Left kidney (tissue), 2 donors: Measurements from ENCODE around the gene RFTN1. TPM values are rescaled to one million over a fixed set of nuclear protein-coding genes. Genes with fewer than 3 reads are reported as not detected.

Experiments
- DNase-seq: peaks from one replicate; pipeline ENCODE4 v3.0.0-alpha.2; 2013
- polyA plus RNA-seq: library from polyadenylated mRNA; unstranded; fragments of 120-200 nt; gene quantifications from one replicate; pipeline ENCODE4 v1.2.1, GENCODE V29; 2013; ENCODE audit not compliant: insufficient read length

Gene RFTN1
- polyA plus RNA-seq, 1 donor: 28.8 TPM

DNA sequence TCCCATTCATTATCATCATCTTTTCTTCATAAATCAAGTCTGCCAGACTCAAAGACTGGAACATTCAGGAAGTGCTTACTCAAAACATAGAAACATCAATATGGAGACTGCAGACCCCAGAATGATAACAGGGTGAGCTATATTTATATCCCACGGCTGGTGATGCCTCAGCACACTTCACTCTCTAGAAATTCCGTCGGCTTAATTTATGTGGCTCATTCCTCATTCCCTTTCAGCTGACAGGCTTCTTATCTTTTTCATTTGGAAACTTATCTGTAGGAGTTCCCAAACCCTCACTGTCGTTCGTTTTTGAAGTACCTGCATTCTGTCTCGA is 45.5 kb downstream of the RFTN1 start:
- DNase-seq: no peak

DNA sequence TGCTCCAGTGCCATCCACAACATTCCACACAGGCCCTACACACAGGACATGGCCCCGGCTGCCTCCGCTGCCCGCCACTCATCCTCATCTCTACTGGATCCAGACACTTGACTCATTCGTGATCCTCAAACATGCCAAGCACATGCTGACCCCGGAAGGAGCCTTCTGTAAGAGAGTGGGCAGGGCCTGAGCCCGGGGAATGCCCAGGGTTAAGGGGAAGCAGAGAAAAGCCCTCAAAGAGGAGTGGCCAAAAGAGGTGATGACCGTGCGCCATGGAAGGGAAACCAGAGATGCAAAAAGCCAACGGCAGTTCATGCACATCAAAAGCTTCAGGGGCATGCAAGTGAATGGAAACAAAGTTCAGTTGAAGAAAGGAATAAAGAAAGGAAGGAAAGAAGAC is 46.1 kb downstream of the RFTN1 start:
- no peak for DNase-seq

DNA sequence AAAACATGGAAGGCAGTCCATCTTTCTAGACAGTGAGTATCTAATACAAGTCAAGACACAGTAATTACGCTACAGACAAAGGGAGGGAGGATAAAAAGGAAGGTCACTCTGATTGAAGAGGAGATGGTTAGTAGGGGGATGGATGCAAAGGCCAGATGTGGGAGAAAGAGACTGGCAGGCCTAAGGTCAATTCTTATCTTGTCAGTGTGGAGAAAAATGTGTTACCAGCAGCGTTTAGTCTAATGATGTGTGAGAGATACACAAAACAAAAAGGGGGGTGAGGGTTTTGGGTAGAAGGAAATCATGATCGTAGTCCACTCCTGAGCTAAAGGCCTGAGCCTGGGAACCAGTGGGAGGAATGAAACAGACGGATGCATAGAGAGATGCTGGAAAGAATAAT is 46.7 kb downstream of the RFTN1 start:
- DNase-seq: no peak

DNA sequence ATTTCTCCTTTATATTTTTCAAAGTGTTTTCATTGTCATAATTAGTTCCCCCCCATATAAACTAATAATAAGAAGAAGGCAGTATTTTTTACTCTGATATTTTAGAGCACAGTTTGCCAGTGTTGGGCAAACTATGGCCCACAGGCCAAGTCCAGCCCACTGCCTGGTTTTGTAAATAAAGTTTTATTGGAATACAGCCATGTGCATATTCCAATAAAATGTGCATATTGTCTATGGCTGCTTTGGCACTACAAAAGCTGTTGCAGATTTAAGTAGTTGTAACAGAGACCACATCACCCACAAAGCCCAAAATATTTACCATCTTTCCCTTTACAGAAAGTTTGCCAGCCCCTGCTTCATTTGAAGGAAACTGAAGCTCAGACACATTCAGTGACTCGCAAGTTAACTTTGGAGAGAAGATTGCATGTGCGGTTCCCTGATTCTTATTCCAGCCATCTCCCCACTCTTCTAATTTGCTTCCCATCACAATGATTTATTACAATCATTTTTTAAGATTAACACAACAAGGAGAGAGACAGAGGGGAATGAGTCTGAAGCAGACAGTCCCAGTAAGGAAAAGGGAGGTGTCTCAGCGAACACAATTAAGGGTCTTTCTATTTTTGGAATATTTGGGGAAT is 48.9 kb downstream of the RFTN1 start:
- DNase-seq: no peak

DNA sequence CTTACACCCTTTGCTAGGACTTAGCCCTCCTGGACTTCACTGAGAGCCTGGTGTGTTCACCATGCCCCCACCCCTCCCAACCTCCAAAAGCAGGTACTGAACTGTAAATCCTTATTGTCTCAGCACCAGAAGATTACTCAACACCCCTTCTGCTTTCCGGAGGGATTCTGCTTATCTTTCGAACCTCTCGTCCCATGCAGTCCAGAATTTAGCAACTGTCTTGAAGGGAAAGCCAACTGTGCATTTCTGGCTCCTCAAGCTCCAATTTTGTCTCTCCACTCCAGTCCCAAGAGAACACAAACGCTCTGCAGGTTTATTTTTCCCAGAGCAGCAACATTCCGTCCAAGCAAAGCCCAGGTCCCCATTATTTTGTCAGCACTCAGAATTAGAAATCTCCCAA is 49.6 kb downstream of the RFTN1 start:
- no peak for DNase-seq

DNA sequence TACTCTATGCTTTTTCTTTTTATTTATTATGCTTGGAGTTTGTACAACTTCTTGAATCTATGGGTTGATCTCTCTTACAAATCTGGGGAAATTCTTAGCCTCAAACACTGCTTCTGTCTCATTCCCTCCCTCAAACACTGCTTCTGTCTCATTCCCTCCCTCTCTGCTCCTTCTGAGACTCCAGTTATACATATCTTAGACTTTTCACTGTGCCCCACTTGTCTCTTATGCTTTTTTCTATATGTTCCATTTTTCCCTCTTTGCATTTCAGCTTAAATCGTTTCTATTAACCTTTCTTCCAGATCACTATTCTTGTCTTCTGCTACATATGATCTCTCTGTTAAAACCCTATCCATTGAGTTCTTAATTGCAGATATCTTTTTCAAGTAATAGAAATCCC is 50.4 kb downstream of the RFTN1 start:
- no peak for DNase-seq

DNA sequence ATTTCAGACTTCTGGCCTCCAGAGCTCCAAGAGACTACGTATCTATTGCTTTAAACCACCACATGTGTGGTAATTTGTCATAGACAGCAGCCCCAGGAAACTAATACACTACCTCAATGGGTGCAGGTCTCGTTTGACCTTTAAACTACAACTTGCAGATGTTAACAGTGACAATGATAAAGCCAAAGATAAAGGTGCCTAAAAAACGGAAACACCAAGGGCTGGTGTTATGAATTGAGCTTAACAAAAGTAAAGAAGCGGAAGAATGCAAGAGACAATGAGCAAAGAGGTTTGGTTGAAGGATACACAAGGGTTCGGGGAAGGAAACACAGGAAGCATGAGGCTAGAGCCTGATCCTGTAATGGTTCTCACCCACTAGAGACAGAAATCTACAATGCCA is 50.8 kb downstream of the RFTN1 start:
- DNase-seq: no peak

DNA sequence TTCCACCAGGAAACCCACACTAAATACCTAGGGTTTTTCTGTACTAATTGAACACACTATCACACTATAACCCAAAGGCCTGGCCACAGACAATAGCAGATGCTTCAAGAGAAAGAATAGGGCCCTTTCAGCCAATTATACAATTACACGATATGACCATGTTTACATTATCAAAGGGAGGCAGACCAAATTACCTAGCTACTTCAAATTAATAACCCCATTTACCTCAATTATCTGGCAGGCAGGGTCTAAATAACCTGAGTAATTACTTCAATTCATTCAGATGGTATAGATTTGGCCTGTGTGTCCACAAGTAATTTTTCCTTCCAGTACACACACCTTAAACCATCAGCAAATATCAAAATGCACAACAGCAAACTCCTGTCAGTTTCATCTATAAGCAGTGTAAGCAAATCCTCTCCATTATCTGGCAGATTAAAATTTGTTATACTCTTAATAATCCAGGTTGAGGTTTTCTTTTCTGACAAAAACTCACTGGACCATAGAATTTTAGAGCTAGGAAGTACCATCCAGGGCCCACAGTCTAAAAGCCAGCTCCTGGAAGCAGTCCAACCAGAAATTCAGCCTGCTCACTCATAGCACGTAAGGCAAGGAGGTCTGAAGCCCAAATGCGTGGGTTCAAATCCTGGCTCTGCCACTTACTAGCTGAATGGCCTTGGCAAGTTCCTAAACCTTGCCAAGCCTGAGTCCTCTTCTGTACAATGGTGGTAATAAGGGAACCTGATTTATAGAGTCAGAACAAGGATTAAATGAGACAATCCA is 51.8 kb downstream of the RFTN1 start:
- no peak for DNase-seq

DNA sequence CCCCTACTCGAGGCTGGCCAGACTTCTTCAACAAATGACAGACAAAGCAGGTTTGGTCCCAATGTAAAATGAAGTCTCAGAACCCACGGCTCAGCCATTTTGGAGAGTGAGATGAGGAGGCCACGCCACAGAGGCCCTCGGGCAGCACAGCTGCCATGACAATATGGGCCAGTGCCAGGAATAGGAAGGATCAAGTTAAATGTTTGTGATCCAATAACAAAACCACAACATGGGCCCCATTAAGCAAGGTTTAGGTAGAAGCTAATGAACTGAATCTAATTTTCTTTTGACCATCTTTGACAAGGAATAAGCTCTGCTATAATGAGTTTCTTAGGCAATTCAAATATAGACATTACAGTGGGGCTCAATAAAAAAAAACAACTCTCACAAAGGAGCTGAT is 52.6 kb downstream of the RFTN1 start:
- no peak for DNase-seq

DNA sequence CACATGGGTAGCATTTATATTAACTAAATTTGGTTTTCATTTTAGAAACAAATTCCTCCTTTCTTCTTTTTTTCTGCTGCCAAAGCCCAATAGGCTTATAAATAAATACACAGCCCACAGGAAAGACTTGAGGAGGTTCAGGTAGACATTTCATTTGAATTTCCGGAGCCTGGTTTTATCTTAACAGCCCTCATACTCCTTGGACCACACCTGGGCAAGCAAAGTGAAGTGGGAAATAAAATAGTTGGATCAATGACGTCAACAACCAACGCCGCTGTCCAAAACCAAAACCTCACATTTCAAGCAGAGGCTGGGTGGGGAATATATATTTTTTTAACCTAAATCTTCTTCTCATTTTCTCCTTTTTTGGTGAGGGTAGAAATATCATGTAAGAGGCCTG is 53.2 kb downstream of the RFTN1 start:
- DNase-seq: no peak

DNA sequence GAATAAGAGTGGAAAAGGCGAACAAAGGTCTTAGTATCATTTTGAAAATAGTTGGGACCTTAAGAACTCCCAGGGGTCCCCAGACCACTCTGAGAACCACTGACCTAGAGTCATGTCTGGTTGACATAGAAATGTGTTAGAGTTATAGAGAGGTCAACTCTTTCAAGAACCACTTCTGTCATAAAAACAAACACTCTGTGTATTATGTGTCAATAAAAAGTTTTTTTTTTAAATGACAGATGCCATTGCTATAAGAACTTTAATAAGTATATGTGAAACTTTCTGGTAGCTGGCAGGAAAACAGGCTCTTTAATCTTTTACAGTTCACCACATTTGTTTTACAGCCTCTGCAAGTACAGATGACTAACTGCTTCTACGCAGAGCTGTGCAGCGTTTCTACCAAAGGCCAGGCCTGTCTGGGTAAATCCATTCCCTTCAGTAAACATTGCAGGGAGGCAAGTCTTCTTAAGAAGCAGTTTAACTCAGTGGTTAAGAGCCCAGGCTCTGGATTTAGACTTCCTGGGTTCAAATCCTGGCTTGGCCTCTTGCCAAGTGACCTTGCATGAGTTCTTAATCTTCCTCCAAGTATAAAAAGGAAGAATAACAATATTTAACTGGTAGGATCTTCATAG is 56.6 kb downstream of the RFTN1 start:
- DNase-seq: no peak

DNA sequence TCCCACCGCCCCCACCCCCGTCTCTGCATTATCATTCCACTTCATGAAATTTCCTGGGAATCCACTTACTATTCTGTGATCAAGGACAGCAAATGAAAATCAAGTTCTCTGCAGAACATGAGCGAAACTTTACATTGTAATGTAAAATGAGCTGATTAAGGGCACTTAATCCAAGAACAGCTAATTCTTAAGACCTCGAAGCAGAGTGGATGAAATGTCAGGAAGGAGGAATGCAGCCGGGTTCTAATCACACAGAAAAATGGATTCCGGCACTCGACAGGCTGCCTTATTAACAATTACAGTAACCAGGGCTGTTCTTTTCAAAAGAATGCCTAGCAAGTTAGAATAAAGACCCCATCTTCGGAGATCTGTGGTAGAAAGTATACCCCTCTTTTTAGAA is 57.5 kb downstream of the RFTN1 start:
- DNase-seq: no peak

DNA sequence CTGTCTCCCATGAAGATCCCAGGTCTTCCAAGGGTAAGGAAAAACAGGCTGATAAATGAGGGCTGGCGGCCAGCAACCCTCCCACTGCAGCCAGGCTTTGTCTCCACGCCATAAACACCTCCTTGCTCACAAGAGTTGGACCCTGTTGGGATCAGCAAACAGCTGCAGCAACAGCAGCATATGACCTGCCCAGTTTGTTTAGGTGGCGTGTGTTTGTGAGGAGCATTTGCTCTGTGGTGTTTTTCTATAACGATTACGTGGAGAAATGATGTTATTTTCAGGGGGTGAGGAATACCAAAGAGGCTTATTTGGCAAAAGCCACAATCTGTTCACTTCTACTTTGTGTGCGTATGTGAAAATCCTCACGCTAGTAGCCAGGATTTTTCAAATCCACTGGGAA is 58.5 kb downstream of the RFTN1 start:
- DNase-seq: no peak

DNA sequence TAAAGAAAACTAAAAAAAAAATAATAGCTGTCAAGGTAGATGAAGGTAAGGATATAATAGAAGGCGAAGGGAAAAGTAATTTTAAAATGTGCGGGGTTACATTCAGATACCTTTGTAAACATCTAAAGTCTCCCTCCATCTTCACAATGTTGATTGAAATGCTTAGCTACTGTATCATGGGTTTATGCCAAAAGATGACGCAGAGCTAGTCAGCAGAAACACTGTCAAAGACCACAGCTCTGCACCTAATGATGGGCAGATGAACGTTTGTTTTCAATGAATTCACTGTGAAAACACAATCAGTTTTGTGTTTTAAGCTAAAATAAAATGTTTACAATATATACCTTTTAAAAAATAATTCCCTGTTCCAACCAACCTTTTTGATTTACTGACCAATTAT is 61.2 kb downstream of the RFTN1 start:
- no peak for DNase-seq

DNA sequence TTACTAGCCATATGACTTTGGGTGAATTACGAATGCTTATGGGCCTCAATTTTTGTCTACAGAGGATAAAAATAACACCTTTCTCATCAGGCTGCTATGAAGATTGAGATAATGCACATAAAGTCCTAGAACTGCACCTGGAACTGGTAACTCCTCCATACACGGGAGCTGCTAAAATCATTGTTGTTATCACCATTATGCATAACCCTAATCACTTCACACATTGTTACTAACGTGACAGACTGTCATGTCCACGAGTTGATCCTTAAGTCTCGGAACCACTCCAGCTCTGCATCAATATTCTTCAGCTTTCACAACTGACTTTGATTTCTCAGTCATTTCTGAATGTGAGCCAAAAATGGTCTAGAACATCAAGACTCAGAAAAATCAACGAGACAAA is 64.1 kb downstream of the RFTN1 start:
- no peak for DNase-seq

DNA sequence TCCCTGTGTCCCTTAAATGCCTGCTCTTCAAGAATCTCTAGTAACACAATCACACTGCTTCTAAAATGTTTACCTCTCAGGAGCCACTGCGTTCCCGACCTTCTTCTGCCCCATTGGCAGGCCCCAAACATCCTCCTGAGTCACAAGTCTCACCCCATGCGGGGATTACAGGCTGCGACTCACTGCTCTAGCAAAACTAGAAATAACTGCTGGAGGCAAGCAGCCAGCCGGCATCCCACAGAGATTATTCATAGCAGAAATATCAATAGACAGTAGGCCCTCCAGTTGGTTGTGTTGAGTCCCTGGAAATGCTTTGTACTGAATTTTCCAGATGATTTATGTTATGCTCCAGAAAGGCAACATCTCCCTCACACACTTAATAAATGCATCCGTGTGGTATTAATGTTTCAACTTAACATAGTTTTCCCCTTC is 64.8 kb downstream of the RFTN1 start:
- no peak for DNase-seq

DNA sequence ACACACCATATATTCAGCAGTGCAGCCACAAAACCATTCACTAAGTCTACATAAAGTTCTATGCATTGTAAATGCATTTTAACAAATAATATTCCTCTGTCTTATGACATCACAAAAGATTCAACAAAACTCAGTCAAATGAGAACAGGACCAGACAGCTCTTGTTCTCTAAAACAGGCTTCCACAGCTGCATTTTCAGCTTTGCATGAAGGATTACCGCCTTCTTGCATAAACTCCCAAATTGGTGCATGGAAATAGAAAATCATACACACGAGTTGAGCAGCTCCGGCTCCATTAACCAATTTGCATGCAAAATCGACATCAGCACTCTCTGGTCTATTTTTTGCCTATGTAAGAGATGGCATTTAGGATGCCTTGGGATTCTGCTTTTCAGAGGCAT is 66.4 kb downstream of the RFTN1 start:
- DNase-seq: no peak

DNA sequence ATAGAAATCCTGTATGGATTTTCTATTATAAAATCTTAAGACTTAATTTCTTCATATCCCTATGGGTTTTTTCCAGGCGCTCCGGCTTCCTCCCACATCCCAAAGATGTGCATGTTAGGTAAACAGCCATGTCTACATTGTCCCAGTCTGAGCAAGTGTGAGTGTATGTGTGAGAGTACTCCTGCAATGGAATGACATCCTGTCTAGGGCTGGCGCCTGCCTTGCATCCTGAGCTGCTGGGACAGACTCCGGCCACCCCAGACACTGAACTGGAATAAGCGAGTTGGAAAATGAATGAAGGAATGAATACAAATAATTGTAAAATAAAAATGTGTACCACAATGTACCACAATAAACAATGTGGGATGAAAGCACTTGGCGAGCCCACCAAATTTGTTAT is 69.2 kb downstream of the RFTN1 start:
- DNase-seq: no peak

DNA sequence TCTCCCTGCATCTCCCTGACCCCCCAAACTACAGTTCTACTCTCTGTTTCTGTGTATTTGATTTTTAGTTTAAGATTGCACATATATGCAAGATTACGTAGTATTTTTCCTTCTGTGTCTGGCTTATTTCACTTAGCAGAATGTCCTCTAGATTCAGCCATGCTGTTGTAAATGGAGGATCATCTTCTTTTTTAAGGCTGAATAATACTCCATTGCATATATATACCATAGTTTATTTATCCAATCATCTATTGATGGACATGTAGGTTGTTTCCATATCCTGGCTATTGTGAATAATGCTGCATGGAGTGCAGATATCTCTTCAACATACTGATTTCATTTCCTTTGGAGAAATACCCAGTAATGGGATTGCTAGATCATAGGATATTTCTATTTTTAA is 70.8 kb downstream of the RFTN1 start:
- no peak for DNase-seq

DNA sequence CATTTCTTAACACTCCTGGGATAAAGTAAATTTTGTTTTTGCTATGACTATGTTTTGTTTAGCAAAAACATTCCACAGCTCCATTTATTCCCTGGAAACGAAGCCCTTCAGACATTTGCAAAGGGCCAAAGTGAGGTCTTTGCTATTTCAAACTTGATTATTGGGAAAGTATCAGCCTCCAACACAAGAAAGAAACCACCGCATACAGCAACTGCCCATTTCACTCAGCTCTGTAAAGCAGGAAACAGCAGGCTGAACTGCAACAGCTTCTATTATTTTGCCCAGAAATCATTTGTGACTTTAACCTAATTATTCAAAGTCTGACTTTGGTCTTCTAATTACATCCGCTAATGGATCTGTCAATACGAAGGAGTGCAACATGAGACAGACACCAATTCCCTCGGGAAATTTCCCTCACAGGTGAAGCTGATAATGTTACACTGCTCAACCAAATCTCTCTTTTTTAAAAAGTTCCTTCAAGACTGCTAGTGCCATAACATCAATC is 72.1 kb downstream of the RFTN1 start:
- DNase-seq: no peak

DNA sequence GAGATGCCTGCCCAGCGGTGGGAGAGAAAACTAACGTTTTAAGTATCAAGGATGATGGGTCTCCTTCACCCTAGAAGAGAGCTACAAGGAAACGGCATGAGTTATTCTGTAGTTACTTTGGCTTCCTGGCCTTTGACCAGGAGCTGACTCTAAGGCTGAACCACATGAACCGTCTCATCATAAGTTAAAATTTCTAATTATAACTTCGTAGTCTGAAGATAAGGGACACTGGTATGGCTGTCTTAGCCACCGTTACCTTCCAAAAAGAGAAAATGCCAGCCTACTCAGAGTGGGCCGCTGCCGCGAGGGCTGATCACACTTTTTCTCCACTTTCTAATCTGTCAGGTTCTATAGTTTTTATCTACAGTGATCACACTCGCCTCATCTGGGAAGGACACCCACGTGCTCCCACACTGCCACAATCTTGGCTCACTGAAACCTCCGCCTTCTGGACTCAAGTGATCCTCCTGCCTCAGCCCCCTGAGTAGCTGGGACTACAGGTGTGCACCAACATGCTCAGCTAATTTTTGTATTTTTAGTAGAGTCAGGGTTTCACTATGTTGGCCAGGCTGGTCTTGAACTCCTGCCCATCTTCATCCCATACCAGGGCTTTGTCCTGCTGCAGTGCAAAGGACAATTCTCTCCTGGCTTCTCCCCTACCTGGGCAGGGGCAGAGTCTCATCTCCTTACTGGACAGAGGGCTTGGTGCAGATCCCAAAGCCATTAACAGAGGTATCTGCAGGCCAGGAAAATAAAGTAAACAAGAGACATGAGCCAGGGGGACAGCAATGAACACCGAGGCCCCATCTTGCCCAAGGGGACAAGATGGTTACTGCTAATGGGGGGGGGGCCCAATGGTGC is 73.4 kb downstream of the RFTN1 start:
- DNase-seq: no peak

DNA sequence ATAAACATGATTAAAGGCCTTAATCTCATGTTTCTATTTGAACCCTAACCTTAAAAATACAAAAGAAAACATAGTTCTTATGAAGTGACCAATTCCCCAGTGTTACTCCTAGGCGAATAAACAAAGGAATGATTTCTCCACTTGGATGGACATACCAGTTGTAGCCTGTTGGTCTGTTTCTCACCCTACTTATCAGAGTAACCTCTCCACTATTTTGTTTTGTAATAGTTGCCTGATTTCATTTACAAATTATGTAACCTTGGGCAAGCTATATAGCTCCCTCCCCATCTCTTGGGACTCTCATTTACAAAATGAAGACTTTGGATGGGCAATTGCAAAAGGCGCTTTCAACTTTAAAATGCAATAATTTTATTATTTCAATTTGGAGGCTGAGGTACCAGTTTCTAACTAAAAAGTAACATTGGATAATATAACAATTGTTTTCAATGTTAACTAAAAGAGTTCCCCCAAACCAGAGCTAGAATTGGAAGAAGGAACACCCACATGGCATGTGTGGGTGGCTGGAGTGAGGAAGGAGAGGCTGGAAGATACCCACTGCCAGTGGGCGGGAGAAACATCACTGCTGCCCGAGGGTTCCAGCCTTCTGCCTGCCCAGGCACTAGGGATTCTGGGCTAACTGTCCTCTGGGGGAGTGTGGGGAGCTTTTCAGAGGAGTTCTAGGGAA is 74.2 kb downstream of the RFTN1 start:
- no peak for DNase-seq
